ENCODE results near the gene ZBTB43.

GRCh38 chr9:126886897-126887296 is 82.1 kb downstream of the ZBTB43 start:
- no peak for TF ChIP-seq POLR2A (IDR thresholded peaks at IDR 0.05; ENCODE audit: low read depth, low read length)
- TF ChIP-seq POLR2AphosphoS5 (IDR thresholded peaks at IDR 0.05; ENCODE audit: low read depth, low read length), result no peak
- TF ChIP-seq TAF1 (IDR thresholded peaks at IDR 0.05; ENCODE audit: borderline replicate concordance, low read depth, low read length), result no peak
